ENCODE measurements around the gene LBHD2. TPM values are rescaled to one million over a fixed set of nuclear protein-coding genes. Genes with fewer than 3 reads are reported as not detected.

The LBHD2 gene
- total and polyA plus RNA-seq, 8 donors = not detected

DNA sequence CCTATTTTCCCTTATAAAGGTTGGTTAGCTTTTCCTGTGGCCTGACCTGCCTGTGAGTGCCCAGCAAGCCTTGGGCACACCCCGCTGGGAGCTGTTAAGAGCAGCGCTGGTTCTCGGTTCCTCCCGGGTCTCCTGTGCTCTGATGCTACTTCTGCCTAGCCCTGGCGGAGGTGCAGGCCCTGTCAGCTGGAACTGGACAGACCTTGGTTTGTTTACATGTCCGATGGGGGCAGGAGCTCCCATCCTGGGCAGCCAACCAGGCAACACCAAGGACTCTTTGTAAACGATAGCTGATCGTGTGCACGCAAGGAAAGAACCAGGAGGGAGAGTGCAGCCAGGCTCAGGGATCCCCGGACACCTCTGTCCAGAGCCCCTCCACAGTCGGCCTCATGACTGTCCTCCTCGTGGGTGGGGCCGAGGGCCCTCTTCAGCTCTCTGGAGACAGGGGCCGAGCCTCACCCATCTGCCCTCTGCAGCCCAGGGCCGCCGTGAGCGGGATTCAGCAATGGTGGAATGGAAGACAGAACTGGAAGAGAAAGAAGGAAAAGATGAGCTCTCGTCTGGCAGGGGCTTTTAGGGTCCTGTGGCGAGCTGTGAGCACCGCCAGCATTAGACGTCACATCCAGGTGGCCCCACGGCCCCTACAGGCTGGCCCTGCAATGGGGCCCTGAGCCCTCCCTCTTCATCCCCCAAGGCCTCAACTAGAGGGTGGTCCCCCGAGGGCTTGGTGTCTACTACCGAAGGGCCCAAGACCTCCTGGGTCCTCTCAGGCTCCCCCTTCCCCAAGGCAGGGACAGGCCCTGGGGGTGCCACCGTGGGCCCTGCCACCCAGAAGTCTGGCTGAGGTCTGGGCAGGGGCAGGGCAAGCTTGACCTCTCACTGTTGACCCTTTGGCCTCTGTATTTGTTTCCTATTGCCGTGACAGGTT, 51.6 kb downstream of the LBHD2 start:
- peaks cover 0 to 20% of the 10 kb centered on the region in 2 donors for H3K27me3 ChIP-seq
- H3K27ac ChIP-seq = no peak overlapping the region
- DNase-seq (peak in 1 of 4 donors; percentile 74), ATAC-seq (no peak)
- peaks cover 0 to 68% of the 10 kb centered on the region in 2 donors for H3K36me3 ChIP-seq
- intact Hi-C loops (cut with DNase I) = no loop called here
- H3K4me1 ChIP-seq = peaks cover 0 to 36% of the 10 kb centered on the region in 2 donors
- H3K4me3 ChIP-seq = no peak overlapping the region
- H3K9me3 ChIP-seq = no peaks in the 10 kb centered on the region
- TF ChIP-seq, protein P1, sequence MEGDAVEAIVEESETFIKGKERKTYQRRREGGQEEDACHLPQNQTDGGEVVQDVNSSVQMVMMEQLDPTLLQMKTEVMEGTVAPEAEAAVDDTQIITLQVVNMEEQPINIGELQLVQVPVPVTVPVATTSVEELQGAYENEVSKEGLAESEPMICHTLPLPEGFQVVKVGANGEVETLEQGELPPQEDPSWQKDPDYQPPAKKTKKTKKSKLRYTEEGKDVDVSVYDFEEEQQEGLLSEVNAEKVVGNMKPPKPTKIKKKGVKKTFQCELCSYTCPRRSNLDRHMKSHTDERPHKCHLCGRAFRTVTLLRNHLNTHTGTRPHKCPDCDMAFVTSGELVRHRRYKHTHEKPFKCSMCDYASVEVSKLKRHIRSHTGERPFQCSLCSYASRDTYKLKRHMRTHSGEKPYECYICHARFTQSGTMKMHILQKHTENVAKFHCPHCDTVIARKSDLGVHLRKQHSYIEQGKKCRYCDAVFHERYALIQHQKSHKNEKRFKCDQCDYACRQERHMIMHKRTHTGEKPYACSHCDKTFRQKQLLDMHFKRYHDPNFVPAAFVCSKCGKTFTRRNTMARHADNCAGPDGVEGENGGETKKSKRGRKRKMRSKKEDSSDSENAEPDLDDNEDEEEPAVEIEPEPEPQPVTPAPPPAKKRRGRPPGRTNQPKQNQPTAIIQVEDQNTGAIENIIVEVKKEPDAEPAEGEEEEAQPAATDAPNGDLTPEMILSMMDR (IDR thresholded peaks at IDR 0.05) = no peak

DNA sequence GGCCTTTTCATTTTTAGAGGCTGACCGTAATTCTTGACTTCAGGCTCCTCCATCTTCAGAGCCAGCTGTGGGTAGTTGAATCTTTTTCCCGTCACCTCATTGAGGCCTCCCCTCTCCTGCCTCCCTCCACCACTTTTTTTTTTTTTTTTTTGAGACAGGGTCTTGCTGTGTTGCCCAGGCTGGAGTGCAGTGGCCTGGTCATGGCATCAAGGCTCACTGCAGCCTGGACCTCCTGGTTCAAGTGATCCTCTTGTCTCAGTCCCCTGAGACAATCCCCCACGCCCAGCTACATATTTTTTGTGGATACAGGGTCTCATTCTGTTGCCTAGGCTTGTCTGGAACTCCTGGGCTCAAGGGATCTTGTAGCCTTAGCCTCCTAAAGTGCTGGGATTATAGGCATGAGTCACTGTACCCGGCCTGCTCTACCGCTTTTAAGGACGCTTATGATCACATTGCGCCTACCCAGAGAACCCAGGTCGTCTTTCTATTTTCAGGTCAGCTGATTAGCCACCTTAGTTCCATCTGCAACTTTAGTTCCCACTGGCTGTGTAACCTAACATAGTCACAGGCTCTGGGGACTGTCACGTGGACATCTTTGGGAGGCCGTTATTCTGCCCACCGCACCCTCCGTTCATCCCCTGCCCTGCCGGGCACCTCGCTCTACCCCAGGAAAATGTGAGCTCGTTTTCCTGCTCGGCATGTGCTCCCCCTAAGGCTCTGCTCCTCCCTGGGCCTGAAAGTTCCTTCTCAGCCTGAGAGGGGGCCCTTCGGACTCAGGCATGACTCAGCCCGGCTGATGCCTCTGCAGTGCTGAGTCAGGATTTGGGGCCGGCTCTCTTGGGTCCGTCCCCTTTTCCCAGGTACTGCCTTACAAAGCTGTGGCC, 52.6 kb downstream of the LBHD2 start:
- Histone ChIP-seq H3K27ac (no peak overlapping the region), H3K4me1 (peaks cover 0 to 39% of the 10 kb centered on the region in 2 donors), H3K36me3 (peaks cover 0 to 58% of the 10 kb centered on the region in 2 donors), H3K27me3 (peaks cover 0 to 29% of the 10 kb centered on the region in 2 donors), H3K9me3 (no peaks in the 10 kb centered on the region), H3K4me3 (no peak overlapping the region)
- intact Hi-C loops (cut with DNase I) = no loop called here
- DNase-seq (peak in 2 of 4 donors; percentile 41 to 42), ATAC-seq (peak; percentile 32)
- TF ChIP-seq, protein P1 (IDR thresholded peaks at IDR 0.05) = no peak

DNA sequence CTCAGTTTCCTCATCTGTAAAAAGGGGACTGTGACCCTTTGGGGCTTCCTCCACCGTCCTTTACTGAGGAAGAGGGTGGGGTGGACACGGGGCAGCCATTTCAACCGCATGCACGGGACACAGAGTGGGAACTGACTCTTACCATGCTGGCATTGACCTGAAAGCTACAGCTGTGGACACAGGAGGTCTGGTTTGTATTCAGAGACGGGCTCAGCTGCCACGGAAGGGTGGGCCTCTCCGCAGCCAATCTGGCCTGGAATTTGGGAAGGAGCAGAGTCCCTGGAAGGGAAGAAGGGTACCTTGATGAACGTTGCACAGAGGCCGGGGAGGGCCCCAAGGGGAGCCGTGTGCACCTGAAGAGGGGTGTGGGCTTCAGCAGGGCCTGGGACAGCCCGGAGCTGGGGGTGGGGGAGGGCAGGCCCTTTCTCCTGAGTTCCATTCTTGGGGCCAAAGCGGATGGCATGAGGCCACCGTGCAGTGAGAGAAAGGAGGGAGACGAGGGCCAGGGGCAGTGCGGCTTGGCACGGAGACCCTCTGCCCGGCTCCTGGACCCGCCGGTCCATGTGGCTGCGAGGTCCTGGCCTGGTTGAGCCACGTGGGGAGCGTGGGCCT, 53.8 kb downstream of the LBHD2 start:
- intact Hi-C loops (cut with DNase I) = no loop called here
- DNase-seq (peak in 1 of 4 donors; percentile 78), ATAC-seq (no peak)
- no peak overlapping the region for H3K4me3 ChIP-seq
- H3K27ac ChIP-seq = peak overlapping the region in 1 of 2 donors; percentile 18
- no peaks in the 10 kb centered on the region for H3K9me3 ChIP-seq
- peaks cover 0 to 40% of the 10 kb centered on the region in 2 donors for H3K27me3 ChIP-seq
- H3K4me1 ChIP-seq = peaks cover 0 to 34% of the 10 kb centered on the region in 2 donors
- peaks cover 0 to 46% of the 10 kb centered on the region in 2 donors for H3K36me3 ChIP-seq
- TF ChIP-seq, protein P1 (IDR thresholded peaks at IDR 0.05) = no peak

DNA sequence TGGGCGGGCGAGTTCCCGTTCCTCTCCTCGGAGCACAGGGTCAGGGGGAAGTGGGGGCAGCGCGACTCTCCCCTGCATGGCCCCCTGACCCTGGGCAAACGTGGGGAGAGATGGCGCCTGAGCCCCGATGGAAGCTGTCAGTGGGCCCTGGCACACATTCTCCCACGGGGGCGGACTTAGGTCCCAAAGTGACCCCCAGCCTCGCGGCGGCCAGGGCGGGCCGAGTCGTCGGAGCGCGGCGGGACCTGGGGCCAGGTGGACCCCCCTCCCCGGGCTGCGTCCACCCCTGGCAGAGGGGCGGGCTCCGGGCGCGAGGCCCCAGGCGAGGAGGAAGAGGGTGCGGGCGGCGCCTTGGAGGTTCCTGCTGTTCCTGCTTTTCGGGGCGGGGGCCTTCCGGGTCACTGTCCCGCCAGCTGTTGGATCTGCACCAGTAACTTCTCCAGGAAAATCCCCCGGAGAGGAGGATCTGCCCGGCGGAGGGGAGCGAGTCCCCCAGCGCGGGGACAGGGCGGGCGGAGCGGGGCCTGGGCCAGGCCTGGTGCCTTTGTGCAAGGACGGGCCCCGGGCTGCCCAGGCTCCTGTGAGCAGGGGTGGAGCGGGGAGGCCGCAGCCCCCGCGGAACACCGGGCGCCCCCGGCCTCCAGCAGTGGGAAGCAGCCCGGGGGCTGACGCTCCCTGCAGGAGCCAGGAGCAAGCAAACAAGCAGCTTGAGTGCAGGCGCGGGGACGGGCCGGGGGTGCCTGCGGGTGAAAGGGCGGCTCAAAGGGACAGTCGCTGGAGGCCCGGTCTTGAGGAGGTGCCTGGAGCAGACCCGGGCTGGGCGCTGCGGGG, 54.5 kb downstream of the LBHD2 start:
- ATAC-seq (peak; percentile 13), DNase-seq (peak in 1 of 4 donors; percentile 85)
- no peaks in the 10 kb centered on the region for H3K9me3 ChIP-seq
- TF ChIP-seq, protein P1 (IDR thresholded peaks at IDR 0.05) = no peak
- H3K4me1 ChIP-seq = peaks cover 0 to 34% of the 10 kb centered on the region in 2 donors
- intact Hi-C loops (cut with DNase I) = no loop called here
- H3K36me3 ChIP-seq = peaks cover 0 to 39% of the 10 kb centered on the region in 2 donors
- H3K27me3 ChIP-seq = peaks cover 0 to 48% of the 10 kb centered on the region in 2 donors
- H3K4me3 ChIP-seq = peak overlapping the region in 1 of 2 donors; percentile 7
- H3K27ac ChIP-seq = peak overlapping the region in 1 of 2 donors; percentile 18
